ENCODE data around the gene DSC1.

- TF ChIP-seq CTCF (IDR thresholded peaks at IDR 0.05) (no peak), POLR2A (IDR thresholded peaks at IDR 0.05) (no peak), POLR2AphosphoS5 (IDR thresholded peaks at IDR 0.05) (no peak)
Measured at GRCh38 chr18:31207391-31207790, 44.7 kb upstream of the DSC1 start.
